Smooth muscle cell (in vitro differentiated cells): ENCODE data around the gene MRPL1. TPM values are rescaled to one million over a fixed set of nuclear protein-coding genes. Genes with fewer than 3 reads are reported as not detected.

Experiments
- DNase-seq: peaks from one replicate; lab custom pipeline; 2025; ENCODE audit not compliant: unreplicated experiment; lab: John Stamatoyannopoulos, UW
- H2AFZ ChIP-seq: fragments of 200-600 bp; sonication (generic); 2 replicates; pipeline ENCODE4 v1.6.0; 2016; ENCODE audit warnings: antibody characterized with exemption, low read depth, mild to moderate bottlenecking
- H3F3A ChIP-seq: fragments of 200-600 bp; sonication (generic); 2 replicates; pipeline ENCODE4 v1.6.0; 2017; ENCODE audit warnings: antibody characterized with exemption, low read depth
- H3K27ac ChIP-seq: fragments of 200-600 bp; sonication (generic); 2 replicates; pipeline ENCODE4 v1.5.1; 2016; ENCODE audit warnings: low read depth, mild to moderate bottlenecking
- H3K27me3 ChIP-seq: fragments of 200-600 bp; sonication (generic); 2 replicates; pipeline ENCODE4 v1.6.1; 2016; ENCODE audit warnings: low read depth, mild to moderate bottlenecking
- H3K36me3 ChIP-seq: fragments of 200-600 bp; sonication (generic); 2 replicates; pipeline ENCODE4 v1.5.1; 2016; ENCODE audit warnings: low read depth
- H3K4me1 ChIP-seq: fragments of 200-600 bp; sonication (generic); 2 replicates; pipeline ENCODE4 v1.5.1; 2016; ENCODE audit warnings: low read depth
- H3K4me2 ChIP-seq: fragments of 200-600 bp; sonication (generic); 2 replicates; pipeline ENCODE4 v1.6.0; 2016; ENCODE audit warnings: mild to moderate bottlenecking
- H3K4me3 ChIP-seq: fragments of 200-600 bp; sonication (generic); 2 replicates; pipeline ENCODE4 v1.5.1; 2016; ENCODE audit warnings: mild to moderate bottlenecking
- H3K79me2 ChIP-seq: fragments of 200-600 bp; sonication (generic); 2 replicates; pipeline ENCODE4 v1.6.0; 2016; ENCODE audit warnings: low read depth, mild to moderate bottlenecking
- H3K9ac ChIP-seq: fragments of 200-600 bp; sonication (generic); 2 replicates; pipeline ENCODE4 v1.6.0; 2016; ENCODE audit warnings: low read depth
- H3K9me3 ChIP-seq: fragments of 200-600 bp; sonication (generic); replicated peaks from 2 replicates; pipeline ENCODE4 v1.5.1; 2016; ENCODE audit warnings: low read depth
- H4K20me1 ChIP-seq: fragments of 200-600 bp; sonication (generic); 2 replicates; pipeline ENCODE4 v1.6.0; 2016; ENCODE audit warnings: low read depth
- WGBS: methylation state at CpG from one replicate; pipeline ENCODE4 v1.1.7; 2016; ENCODE audit warnings: low lambda C conversion rate; 5-methylcytosine and 5-hydroxymethylcytosine counted together
- polyA plus RNA-seq: library from polyadenylated mRNA; unstranded; fragments of >200 nt; fragmentation: Nextera tagmentation; extraction: Ambion mirVana; gene quantifications from 2 replicates; pipeline ENCODE4 v1.2.1, GENCODE V29; 2016
- total RNA-seq: library from RNA; depleted of rRNA; stranded (reverse); fragments of >200 nt; gene quantifications from 2 replicates; pipeline ENCODE4 v1.2.3, GENCODE V29; 2014
- TF ChIP-seq, protein P1 (sequence below): fragments of 200-600 bp; sonication (generic); IDR thresholded peaks from 2 replicates; pipeline ENCODE4 v1.5.1; 2017; ENCODE audit warnings: borderline replicate concordance, mild to moderate bottlenecking, antibody characterized with exemption; ENCODE audit not compliant: insufficient read depth, poor library complexity, severe bottlenecking

The MRPL1 gene
- total and polyA plus RNA-seq, 2 experiments from 2014 or later = 20.2 to 31.6 TPM

DNA sequence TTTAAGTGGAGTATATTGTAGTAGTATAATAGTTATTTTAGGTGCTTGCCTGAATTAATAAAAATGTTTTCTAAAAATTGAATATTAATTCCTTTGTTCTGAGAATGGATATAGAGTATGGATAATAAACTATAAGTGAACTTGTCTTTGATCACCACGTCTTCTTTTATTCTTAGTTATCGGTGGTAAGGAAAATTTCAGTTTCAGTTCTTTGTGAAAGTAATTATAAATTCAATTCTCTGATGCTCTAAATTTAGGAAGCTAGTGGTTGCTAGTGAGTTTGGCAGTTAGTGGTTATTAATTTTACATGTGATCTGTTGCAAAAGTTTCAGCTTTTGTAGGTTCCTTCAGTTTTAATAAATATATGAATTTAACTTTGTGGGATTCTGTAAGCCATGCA lies 30.8 kb downstream of the MRPL1 start:
- DNase-seq = no peak
- Histone ChIP-seq H3K4me3 (no peak overlapping the region), H3K9ac (no peak overlapping the region), H3K4me2 (no peak overlapping the region), H3K27me3 (no peaks in the 10 kb centered on the region), H3K4me1 (no peaks in the 10 kb centered on the region), H3K36me3 (peaks cover 6% of the 10 kb centered on the region), H3K27ac (no peak overlapping the region), H3F3A (no peaks in the 10 kb centered on the region), H3K9me3 (no peaks in the 10 kb centered on the region), H3K79me2 (no peaks in the 10 kb centered on the region), H2AFZ (no peak overlapping the region), H4K20me1 (no peaks in the 10 kb centered on the region)
- WGBS = 97% methylated on average over 2 of the region's 2 CpGs
- TF ChIP-seq, protein P1, sequence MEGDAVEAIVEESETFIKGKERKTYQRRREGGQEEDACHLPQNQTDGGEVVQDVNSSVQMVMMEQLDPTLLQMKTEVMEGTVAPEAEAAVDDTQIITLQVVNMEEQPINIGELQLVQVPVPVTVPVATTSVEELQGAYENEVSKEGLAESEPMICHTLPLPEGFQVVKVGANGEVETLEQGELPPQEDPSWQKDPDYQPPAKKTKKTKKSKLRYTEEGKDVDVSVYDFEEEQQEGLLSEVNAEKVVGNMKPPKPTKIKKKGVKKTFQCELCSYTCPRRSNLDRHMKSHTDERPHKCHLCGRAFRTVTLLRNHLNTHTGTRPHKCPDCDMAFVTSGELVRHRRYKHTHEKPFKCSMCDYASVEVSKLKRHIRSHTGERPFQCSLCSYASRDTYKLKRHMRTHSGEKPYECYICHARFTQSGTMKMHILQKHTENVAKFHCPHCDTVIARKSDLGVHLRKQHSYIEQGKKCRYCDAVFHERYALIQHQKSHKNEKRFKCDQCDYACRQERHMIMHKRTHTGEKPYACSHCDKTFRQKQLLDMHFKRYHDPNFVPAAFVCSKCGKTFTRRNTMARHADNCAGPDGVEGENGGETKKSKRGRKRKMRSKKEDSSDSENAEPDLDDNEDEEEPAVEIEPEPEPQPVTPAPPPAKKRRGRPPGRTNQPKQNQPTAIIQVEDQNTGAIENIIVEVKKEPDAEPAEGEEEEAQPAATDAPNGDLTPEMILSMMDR = no peak

DNA sequence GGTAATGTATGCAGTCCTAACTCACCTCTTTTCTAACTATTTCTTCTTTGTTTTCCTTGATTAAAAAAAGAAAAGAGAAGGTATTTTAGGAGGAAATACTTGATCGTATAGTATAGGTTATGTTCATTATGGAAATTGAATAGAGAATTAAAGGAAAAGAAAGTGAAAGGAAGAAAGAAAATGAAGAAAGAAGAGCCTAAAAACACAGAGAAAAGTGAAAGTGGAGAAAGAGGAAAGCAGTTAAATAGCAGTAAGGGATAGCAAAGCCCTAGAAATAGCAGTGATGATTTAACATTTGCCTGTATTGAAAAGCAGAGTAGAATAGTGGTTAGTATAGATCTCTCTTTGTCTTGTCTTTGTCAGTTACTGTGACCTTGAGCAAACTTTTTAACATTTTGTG lies 37.0 kb downstream of the MRPL1 start:
- TF ChIP-seq, protein P1 = no peak
- H3K4me3 ChIP-seq = no peak overlapping the region
- peaks cover 7% of the 10 kb centered on the region for H3K36me3 ChIP-seq
- H3K79me2 ChIP-seq = no peaks in the 10 kb centered on the region
- DNase-seq = no peak
- 100% methylated on average over 1 of the region's 1 CpG for WGBS
- H3K9ac ChIP-seq = no peak overlapping the region
- no peaks in the 10 kb centered on the region for H3K9me3 ChIP-seq
- H3K27me3 ChIP-seq = no peaks in the 10 kb centered on the region
- H3K4me1 ChIP-seq = no peaks in the 10 kb centered on the region
- H4K20me1 ChIP-seq = no peaks in the 10 kb centered on the region
- H3F3A ChIP-seq = no peaks in the 10 kb centered on the region
- no peak overlapping the region for H3K4me2 ChIP-seq
- no peak overlapping the region for H2AFZ ChIP-seq
- H3K27ac ChIP-seq = no peak overlapping the region

DNA sequence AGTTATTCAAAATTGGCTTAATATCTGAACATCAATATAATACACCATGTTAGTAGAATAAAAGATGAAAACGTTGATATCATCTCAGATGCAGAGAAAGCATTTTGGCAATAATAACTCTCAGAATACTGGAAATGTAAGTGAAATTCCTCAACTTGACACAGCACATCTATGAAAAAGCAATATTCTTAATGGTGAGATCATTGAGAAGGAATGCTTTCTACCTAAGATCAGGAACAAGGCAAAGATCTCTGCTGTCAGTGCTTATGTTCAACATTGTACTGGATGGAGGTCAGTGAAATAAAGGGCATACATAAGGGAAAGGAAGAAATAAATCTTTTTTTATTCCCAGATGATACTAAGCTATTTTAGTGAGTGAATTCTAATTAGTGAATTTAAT lies 40.6 kb downstream of the MRPL1 start:
- WGBS = 100% methylated on average over 1 of the region's 1 CpG
- no peak for DNase-seq

More for the DNA sequence above, 40.6 kb downstream of the MRPL1 start:
- Histone ChIP-seq H3K4me2 (no peak overlapping the region), H3K4me1 (no peaks in the 10 kb centered on the region), H3K79me2 (no peaks in the 10 kb centered on the region), H3K36me3 (peaks cover 9% of the 10 kb centered on the region), H3K9ac (no peak overlapping the region), H3K4me3 (no peak overlapping the region), H3F3A (no peaks in the 10 kb centered on the region), H2AFZ (no peak overlapping the region), H3K9me3 (no peaks in the 10 kb centered on the region), H3K27ac (no peak overlapping the region), H4K20me1 (no peaks in the 10 kb centered on the region), H3K27me3 (no peaks in the 10 kb centered on the region)
- TF ChIP-seq, protein P1 = no peak
